Type B pancreatic cell (in vitro differentiated cells): ENCODE results near the gene NEUROD2. TPM values are rescaled to one million over a fixed set of nuclear protein-coding genes. Genes with fewer than 3 reads are reported as not detected.
A peak's percentile ranks its signal among the peaks of the same experiment; 100 is the strongest.

Source experiments
- DNase-seq: peaks from one replicate; pipeline ENCODE4 v3.0.0; 2021; ENCODE audit warnings: mixed read lengths; ENCODE audit not compliant: unreplicated experiment; ENCODE audit errors: extremely low spot score
- H3K27ac Mint-ChIP-seq: 2 replicates; pipeline ENCODE4 v1.8.0; 2021; ENCODE audit warnings: mild to moderate bottlenecking, mixed read lengths
- H3K27me3 Mint-ChIP-seq: 2 replicates; pipeline ENCODE4 v1.8.0; 2021; ENCODE audit warnings: mixed read lengths
- H3K36me3 Mint-ChIP-seq: 2 replicates; pipeline ENCODE4 v1.8.0; 2021; ENCODE audit warnings: mixed read lengths
- H3K4me1 Mint-ChIP-seq: one replicate; pipeline ENCODE4 v1.8.0; 2021; ENCODE audit warnings: mixed read lengths; ENCODE audit not compliant: unreplicated experiment
- H3K4me3 Mint-ChIP-seq: 2 replicates; pipeline ENCODE4 v1.8.0; 2021; ENCODE audit warnings: mild to moderate bottlenecking, mixed read lengths
- H3K9me3 Mint-ChIP-seq: 2 replicates; pipeline ENCODE4 v1.8.0; 2021; ENCODE audit warnings: mixed read lengths
- CTCF ChIP-seq: fragments of 200-600 bp; sonication (generic); conservative IDR thresholded peaks from 2 replicates; pipeline ENCODE4 v1.5.0; 2021; ENCODE audit warnings: antibody characterized with exemption, mild to moderate bottlenecking
- total RNA-seq: library from RNA; stranded (reverse); gene quantifications from 2 replicates; pipeline ENCODE4 v1.2.1, GENCODE V29; 2021; ENCODE audit warnings: low replicate concordance

The NEUROD2 gene
- total RNA-seq, 1 donor from 2014 or later = not detected

DNA sequence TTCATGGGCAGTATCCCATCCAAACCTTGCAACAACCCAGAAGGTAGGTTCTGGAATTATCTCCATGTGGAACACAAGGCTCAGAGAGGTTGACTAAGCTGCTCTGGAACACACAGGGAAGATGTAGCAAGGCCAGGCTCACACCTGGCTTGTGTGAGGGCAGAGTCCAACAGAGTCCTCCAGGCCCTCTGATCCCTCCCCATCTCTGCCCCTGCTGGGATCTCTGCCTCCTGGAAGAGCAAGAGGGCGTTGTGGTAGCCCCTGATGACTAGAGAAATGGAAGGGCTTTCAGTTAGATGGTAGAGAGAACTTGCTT, 12.0 kb upstream of the NEUROD2 start:
- Mint-ChIP-seq H3K4me3 (no peak overlapping the region), H3K4me1 (peaks cover 6% of the 10 kb centered on the region), H3K9me3 (no peaks in the 10 kb centered on the region), H3K27ac (no peak overlapping the region), H3K36me3 (no peaks in the 10 kb centered on the region), H3K27me3 (peaks cover 73% of the 10 kb centered on the region)
- DNase-seq = no peak
- no peak for TF ChIP-seq CTCF

DNA sequence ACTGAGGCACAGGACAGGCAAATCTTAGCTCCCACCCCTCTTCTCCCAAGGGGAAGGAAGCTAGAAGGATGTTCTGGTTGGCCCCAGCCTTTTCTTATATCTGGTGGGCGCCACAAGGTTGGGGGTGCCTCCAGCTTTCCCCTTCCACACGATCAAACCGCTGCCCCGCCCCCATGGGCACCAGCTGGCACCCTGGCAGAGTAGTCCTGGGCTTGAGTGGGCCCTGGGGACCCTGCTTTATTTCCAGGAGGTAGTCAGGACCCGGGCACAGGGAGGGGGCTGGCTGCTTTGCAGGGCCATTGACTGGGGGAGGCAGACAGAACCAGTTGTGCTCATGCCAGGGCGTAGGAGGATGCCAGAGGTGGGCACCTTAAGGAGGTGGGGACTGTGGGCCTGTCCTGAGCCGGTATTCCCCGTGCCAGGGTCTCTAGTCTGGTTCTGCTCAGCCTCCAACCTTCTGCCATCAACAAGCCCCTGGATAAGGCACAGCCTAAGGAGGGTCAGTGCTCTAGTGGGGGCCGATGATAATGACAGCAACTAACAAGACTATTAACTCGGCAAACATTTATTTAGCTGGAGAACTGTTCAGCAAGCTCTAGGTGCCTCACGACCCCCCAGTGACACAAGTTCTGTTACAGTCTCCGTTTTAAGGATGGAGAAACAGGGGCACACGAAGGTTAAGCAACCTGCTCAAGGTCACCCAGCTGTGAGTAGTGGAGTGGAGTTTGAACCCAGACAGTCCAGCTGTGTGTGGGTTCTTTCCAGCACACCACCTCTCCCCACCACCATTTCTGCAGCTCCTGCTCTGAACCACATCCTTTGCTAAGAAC, 11.5 kb upstream of the NEUROD2 start:
- DNase-seq = no peak
- Mint-ChIP-seq H3K27ac (no peak overlapping the region), H3K4me1 (peaks cover 6% of the 10 kb centered on the region), H3K27me3 (peaks cover 74% of the 10 kb centered on the region), H3K9me3 (no peaks in the 10 kb centered on the region), H3K36me3 (no peaks in the 10 kb centered on the region), H3K4me3 (peak overlapping the region; percentile 44)
- TF ChIP-seq CTCF = no peak

- DNase-seq = no peak
- Mint-ChIP-seq H3K27me3 (peaks cover 76% of the 10 kb centered on the region), H3K9me3 (no peaks in the 10 kb centered on the region), H3K36me3 (no peaks in the 10 kb centered on the region), H3K4me1 (peaks cover 6% of the 10 kb centered on the region), H3K4me3 (peak overlapping the region; percentile 84), H3K27ac (no peak overlapping the region)
- TF ChIP-seq CTCF = no peak
Measured at GRCh38 chr17:39618246-39618913, 10.7 kb upstream of the NEUROD2 start.

GRCh38 chr17:39617446-39618245, 9.9 kb upstream of the NEUROD2 start:
- DNase-seq = no peak
- no peaks in the 10 kb centered on the region for H3K9me3 Mint-ChIP-seq
- H3K4me1 Mint-ChIP-seq = peaks cover 6% of the 10 kb centered on the region

DNA sequence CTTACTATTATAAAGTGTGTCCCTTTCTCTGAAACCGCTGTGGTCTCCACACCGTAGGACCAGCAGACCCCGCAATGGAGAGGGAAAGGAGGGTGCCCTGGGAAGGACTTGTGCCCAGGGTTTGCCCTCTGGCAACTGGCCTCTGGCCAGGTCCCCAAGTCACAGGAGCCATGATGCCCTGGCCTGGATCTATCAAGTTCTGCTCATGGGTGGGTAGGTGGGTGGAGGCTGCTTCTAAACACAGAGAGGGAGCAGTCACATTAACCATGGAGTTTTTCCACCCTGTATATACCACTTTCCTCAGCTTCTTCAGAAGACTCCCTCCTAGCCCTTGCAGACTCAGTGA, 9.4 kb upstream of the NEUROD2 start:
- Mint-ChIP-seq H3K4me1 (peaks cover 4% of the 10 kb centered on the region), H3K4me3 (peak overlapping the region; percentile 76), H3K27me3 (peaks cover 81% of the 10 kb centered on the region), H3K27ac (no peak overlapping the region), H3K36me3 (no peaks in the 10 kb centered on the region), H3K9me3 (no peaks in the 10 kb centered on the region)
- no peak for DNase-seq
- no peak for TF ChIP-seq CTCF

More at GRCh38 chr17:39617446-39618245, 9.9 kb upstream of the NEUROD2 start:
- TF ChIP-seq CTCF = no peak
- H3K36me3 Mint-ChIP-seq = no peaks in the 10 kb centered on the region
- H3K27ac Mint-ChIP-seq = no peak overlapping the region
- H3K4me3 Mint-ChIP-seq = peak overlapping the region; percentile 84
- H3K27me3 Mint-ChIP-seq = peaks cover 82% of the 10 kb centered on the region
